SKM-1 treated with dmso at 0.1 percent for 144 hours (cell line): Measurements from ENCODE around the gene AGAP1.

Experiments
- DNase-seq: peaks from one replicate; lab custom pipeline; 2025; ENCODE audit not compliant: unreplicated experiment; lab: John Stamatoyannopoulos, UW

Gene AGAP1

DNA sequence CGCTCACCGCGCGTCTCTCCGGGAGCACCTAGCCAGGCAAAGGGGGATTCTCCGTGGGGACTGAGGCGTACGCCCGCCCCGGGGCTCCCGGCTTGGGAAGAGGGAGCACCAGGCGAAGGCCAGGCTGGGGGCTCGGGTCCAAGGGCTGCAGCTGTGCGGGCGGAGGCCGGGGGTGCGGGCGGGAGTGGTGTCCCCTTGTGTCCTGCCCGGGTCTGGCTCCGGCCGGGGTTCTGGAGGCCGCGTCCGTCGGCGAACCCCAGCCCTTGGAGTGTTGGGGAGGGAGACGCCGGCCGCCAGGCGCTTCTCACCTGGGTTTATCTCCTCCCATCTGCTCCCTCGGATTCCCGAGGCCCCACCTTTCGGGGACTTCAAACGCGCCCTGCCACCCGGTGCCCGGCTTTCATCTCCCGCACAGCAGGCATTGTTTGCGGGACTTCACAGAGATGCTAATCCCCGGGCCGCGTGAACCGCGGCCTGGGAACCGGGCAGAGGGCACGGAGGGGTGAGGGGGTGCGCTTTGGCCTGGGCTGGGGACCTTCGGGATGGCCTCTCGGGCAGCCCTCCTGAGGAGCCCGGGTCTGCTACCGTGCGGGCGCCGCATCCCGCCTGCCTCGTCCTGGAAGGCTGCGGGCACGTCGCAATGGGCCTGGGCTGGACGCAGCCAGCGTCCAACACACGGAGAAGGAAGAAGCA lies 679.3 kb downstream of the AGAP1 start:
- no peak for DNase-seq

DNA sequence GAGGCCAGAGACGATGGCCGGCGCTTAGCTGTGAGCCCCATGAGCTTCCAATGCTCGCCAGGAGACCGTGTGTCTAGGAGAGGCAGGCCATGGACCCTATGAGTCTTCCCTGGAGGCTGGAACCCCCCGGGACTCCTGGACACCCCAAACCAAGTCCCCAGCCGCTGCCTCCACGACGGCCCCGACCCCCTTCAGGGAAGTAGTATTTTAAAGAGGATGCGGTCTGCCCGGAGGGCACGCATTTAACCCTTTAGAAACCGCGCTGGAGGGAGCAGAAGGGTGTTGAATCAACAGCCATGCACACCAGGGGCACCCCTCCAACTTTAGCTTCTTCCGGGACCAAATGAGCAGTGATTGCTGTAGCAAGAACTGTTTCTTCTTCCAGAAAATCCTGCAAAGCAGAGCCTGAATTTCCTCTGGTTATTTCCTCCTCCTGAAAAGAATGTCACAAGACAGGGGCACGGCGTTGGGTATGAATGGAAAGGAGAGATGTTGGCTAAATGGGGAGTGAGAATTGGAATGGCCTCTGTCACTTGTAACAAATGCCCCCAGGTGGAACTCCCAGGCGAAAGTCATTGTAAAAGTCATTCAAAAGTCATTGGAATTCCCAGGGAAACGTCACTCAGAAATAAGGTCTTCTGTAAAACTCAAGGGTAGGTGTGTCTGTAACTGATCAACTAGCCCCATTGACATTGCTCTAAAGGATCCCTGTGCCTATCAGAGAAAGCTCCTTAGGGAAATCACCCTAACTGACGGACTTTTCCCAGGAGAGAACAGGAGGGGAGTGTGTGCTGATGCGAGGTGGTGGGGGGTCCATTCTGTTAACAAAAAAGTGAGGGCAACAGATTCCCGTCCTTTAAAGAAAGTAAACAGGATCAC lies 680.1 kb downstream of the AGAP1 start:
- no peak for DNase-seq

DNA sequence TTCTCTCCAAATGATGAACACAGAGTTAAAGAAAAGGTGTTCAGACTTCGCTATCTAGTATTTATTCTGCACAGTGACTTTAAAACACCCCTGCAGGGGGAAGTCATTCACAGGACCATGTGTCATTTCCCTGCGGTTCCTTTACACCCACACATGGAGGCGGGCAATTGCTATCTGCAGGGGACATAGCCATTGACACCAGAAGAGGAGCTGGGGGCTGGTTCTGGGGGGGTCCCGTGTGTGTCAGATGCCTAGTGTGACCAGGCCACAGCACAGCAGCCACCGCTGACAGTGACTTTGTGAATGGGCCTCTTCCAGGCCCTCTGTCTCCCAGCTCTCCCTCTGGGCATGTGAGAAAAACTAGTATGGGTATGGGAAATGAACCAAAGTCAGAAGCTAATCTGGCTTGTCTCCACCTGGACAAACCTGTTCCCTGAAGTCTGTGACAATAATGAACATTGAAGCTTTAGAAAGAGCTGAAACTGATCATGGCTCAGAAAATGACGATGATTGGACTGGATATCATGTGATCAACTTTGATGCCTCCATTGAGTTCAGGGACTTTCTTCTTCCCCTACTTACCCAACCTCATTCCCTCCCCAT lies 681.8 kb downstream of the AGAP1 start:
- no peak for DNase-seq

DNA sequence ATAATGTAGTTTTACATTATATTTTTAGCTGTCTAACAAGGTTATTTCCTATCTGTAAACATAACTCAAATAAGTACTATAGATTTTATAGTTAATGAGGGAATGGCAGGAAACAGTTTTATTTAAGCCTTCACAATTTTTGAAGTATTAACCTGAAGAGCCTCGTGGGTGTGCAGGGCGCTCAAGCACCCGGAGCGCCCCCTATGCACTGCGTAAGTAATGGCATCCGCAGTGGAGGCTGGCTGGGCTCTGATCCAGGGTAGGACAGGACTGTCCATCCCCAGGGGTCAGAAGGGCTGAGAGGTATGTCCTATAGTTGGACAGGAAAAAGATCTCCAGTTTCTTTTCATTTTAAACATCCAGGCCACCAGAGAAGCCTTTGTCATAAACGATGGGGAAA lies 682.6 kb downstream of the AGAP1 start:
- DNase-seq: peak; percentile 24

DNA sequence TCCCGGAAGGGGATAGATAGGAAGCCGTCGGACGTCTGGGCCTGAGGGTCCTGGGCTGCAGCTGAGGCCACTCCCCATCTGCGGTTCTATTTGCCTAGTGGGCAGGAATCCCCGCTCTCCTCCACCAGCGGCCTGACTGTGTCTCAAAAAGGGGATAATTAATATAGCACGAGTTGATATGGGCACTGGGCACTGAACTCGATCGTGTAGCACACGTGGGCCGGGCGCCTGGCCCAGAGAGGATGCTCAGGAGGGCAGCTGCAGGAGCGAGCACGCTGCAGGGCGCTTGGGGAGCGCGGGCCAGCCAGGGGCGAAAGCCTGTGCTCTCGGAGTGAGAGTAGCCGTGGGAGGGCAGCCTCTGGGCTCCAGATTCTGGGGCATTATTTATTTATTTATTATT lies 683.1 kb downstream of the AGAP1 start:
- no peak for DNase-seq

DNA sequence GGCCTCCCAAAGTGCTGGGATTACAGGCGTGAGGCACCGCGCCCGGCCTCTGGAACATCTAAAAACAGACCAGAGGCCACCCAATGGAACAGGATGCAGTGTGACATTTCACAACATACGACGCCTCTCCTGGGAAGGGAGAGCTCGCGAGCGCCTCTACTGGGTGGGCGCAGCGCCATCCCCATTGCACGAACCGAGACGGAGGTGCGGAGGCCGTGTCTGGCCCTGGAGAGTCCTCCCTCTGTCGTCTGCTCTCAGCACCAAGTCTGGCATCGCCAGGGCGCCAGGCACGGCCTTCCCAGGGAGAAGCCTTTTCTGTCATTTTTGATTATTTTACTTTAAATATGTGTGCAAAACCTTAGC lies 683.7 kb downstream of the AGAP1 start:
- DNase-seq: peak; percentile 51

DNA sequence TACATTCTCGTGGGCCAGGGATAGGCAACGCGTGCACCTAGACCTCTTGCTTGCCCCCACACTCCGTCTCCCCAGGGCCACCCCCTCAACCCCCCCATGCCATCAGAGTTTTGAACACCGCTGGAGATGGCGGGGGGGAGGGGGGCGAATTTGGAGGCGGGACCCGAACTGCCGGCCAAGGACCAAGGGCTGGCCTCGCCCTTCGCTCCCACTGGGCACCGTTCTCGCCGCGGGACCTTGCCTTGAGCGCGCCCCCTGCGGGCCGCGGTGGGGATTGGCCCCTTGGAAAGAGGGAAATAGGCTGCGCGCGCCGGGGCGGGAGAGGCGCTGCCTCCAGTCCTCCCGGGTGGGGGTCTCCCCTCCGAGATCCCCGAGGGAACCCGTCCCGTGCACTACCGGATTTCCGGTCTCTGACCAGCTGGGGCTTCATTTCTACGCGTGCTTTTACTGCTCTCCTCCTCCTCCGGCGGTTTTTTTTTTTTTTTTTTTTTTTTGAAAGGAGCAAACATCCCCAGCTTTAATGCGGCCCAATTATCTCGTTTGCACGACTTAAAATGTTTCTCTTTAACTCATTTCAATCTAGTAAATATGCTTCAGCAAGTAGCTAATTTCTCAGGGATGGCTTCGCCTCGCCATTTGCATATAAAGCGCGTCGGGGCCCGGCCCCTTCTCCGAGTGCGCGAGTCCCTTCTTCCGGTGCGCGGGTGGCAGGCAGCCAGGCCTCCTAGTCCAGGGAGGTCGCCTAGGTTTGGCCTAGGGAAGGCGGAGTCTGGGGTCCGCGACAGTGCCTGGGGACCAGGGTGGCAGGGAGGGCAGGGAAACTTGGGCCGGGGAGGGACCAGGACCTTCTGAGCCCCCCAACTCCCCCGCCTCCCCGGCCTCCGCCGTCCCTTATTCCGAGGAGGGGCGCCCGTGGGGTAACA lies 684.4 kb downstream of the AGAP1 start:
- peak; percentile 60 for DNase-seq

DNA sequence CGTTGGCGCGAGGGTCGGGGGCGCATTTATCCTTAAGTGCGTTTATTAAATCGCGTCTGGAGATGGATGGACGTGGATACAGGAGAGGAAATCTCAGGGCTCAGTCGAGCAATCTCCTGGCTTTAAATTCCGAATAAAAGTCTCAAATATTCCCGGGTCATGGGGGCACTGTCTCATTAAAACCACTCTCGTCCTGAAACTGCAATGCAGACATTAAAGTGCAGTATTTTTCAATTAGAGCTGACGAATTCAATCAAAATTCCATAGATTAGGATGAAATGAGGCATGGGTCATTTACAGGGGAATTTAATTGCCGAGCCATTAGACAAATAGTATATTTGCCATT lies 685.0 kb downstream of the AGAP1 start:
- DNase-seq: no peak

DNA sequence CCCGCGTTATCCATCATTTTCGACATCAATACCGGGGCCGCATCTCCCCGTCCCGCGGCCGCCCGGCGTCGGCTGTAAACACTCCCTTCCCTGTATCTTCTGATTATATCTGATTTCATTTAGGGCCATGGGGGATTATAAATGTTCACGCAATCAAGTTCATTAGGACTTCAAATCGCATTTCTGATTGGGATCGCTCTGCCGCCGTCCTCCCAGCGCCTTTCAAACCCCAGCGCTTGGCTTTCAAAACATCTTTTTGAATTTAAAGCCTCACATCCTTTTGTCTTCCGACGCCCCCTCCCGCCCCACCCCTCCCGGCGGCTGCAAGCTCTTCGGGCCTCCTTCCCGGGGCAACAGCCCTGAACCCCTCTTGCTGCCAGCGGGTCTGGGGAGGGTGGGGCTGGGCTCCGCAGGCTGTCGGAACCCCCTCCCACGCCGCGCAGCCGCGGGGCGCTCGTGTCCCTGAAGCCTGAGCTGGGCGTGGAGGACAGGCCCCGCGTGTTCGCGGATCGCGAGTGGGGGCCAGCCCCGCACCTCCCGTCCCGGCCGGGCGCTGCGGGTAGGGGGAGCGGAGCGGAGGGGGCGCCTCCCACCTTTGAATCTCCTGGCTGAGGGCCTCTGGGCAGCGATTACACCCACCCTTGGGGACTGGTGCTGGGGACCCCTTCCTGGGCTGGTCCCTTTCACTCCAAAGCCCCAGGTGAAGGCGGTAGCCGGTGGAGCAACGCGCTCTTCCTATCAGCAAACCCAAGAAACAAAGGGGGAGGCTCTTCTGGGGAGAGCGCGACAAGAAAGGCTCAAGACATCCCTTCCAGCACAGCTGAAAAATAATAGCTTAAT lies 685.6 kb downstream of the AGAP1 start:
- no peak for DNase-seq

DNA sequence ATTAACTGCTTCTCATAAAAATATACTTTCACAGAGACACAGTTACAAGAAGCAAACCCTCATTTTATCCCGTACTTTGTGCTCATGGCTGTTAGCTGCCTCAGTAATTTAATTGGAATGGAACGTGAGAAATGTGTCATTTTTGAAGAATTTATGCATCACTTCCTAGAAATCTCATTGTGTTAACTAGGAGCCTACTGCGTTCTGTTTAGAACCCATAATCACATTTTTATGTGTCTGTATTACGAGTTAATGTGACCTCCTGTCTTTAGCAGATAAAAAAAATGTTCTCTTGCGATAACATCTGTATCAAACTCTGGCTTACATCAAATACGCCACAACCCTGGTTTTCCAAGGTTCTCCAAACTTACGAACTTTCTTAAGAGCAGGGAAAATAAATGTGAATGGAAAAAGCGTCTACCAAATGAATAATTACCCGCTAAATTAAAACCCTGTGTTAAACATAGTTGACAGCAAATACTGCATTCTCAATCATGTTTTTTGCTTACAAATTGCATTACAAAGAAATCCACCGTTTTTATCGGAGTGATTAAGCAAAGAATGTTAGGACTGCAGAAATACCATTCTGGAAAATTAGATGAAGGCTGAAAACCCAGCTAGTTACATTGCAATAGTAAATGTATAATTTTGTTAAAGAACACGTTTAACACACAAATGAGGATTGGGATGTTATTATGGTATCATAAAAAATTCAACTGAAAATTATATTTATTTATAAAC lies 686.4 kb downstream of the AGAP1 start:
- no peak for DNase-seq

DNA sequence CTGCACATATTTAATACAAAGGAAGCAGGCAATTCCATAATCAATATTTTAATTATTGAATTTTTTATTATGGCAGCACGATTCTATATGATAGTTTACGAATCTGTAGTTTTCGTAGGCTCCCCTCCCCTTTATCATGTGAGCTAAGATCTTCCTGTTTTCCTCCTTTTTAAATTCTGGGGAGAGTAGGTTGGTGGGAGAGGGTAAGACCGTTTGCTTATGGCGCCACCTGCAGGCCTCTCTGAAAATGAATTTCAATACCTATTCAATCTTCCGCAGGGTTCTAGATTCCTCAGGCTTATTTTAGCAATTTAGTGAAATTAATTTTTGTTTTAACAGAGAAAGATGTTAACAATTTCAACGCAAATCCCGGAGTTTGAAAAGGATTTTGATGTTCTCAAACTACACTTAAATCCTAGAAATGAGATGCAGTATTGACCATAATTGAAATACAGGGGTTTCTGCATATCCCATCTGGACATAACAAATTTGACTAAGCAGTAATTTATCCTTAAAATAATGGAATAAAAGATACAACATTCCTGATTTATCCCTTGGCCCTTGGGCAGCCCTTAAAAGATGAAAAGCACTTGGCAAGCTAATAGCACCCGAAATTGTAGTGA lies 687.1 kb downstream of the AGAP1 start:
- peak; percentile 55 for DNase-seq
